Fibroblast of the aortic adventitia (primary cell): ENCODE measurements around the gene ITGBL1. TPM values are rescaled to one million over a fixed set of nuclear protein-coding genes. Genes with fewer than 3 reads are reported as not detected.
A peak's percentile ranks its signal among the peaks of the same experiment; 100 is the strongest.

Experiments used
- DNase-seq: peaks from one replicate; pipeline ENCODE4 v3.0.0-alpha.2; 2010; ENCODE audit warnings: low read depth
- H3K4me3 ChIP-seq: 2 replicates; pipeline ENCODE4 v1.5.1; 2011; ENCODE audit warnings: low read depth, mild to moderate bottlenecking, control low read depth, low read length, moderate library complexity
- total RNA-seq: library from RNA; depleted of rRNA; stranded (reverse); fragments of >200 nt; gene quantifications from 2 replicates; pipeline ENCODE4 v1.2.3, GENCODE V29; 2012; ENCODE audit warnings: low replicate concordance
- TF ChIP-seq, protein P1 (sequence below): IDR thresholded peaks from 2 replicates; pipeline ENCODE4 v1.5.1; 2011; ENCODE audit warnings: mild to moderate bottlenecking, low read length, control low read depth, inconsistent platforms; ENCODE audit not compliant: insufficient read depth

ITGBL1 gene
- total RNA-seq, 1 donor, result 167 TPM

GRCh38 chr13:101425156-101425471 lies 27.4 kb upstream of the ITGBL1 start:
- no peak for DNase-seq
- no peak overlapping the region for H3K4me3 ChIP-seq
- TF ChIP-seq, protein P1, sequence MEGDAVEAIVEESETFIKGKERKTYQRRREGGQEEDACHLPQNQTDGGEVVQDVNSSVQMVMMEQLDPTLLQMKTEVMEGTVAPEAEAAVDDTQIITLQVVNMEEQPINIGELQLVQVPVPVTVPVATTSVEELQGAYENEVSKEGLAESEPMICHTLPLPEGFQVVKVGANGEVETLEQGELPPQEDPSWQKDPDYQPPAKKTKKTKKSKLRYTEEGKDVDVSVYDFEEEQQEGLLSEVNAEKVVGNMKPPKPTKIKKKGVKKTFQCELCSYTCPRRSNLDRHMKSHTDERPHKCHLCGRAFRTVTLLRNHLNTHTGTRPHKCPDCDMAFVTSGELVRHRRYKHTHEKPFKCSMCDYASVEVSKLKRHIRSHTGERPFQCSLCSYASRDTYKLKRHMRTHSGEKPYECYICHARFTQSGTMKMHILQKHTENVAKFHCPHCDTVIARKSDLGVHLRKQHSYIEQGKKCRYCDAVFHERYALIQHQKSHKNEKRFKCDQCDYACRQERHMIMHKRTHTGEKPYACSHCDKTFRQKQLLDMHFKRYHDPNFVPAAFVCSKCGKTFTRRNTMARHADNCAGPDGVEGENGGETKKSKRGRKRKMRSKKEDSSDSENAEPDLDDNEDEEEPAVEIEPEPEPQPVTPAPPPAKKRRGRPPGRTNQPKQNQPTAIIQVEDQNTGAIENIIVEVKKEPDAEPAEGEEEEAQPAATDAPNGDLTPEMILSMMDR, result no peak

- no peak overlapping the region for H3K4me3 ChIP-seq
- DNase-seq, result no peak
- TF ChIP-seq, protein P1, result no peak
These were observed 26.9 kb upstream of the ITGBL1 start for GRCh38 chr13:101425623-101426022.

DNA sequence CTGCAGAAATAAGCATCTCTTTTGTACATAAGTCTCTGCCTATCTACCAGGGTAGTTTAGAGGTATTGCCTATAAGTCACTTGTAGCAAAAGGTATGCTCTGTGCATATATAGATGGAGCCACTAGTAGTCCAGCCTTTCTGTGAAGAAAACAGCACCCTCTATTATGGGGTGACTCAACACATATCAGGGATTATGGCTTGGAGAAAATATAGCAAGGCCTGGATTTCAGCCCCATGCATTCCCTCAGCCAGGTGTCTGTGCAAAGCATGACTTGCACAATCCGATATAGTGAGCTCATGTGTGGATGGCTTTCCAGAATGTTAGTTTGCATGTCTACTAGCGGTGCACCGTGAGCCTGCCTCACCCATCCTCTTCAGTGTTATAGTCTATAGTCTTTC lies 22.7 kb upstream of the ITGBL1 start:
- no peak for DNase-seq
- TF ChIP-seq, protein P1, result no peak
- H3K4me3 ChIP-seq, result no peak overlapping the region

DNA sequence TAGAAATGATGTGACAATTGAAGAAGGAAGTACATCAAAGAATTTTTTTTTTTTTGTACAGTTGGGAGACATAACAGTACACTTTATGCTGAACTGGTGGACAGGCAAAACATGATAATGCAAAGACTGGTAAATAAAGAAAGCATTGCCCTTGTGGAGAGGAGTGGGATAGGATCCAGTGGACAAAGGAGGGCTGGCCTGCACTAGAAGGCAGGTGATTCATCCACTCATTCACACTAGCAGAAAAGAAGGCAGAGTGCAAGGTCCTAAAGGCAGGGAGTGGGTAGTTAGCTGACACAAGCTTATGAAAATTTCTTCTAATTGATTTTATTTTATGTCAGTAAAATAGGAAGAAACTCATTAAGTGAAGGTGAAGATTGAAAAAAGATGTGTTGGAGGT lies 18.6 kb upstream of the ITGBL1 start:
- H3K4me3 ChIP-seq, result no peak overlapping the region
- TF ChIP-seq, protein P1, result no peak
- no peak for DNase-seq

- TF ChIP-seq, protein P1, result no peak
- H3K4me3 ChIP-seq, result no peak overlapping the region
- DNase-seq, result no peak
These were observed 18.0 kb upstream of the ITGBL1 start for GRCh38 chr13:101434486-101434885.

DNA sequence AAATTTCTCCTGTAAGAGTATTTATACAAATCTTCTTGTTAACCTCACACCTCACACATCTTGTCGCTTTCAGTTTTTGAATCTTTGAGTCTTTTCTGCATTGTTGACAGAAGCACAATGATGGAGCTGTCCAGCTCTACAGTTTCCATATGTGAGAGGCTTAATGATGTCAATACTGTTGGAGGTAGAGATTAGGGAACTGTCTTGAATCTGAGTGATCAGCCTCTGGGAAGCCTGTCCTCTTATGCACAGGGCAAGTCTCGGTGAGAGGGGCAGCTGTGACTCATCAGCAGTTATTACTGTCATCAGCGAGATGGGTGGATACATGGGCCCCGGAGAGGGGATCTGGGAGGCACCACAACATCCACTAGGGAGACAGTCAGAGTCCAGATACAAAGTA lies 4.6 kb upstream of the ITGBL1 start:
- TF ChIP-seq, protein P1, result no peak
- no peak for DNase-seq
- no peak overlapping the region for H3K4me3 ChIP-seq

GRCh38 chr13:101449790-101450748 lies 2.4 kb upstream of the ITGBL1 start:
- TF ChIP-seq, protein P1, result no peak
- no peak overlapping the region for H3K4me3 ChIP-seq
- DNase-seq, result peak; percentile 83
